ENCODE data around the gene AXIN1. TPM values are rescaled to one million over a fixed set of nuclear protein-coding genes. Genes with fewer than 3 reads are reported as not detected.

Gene AXIN1
- total and polyA plus RNA-seq, 2 of the 8 experiments (the other 6 are each of a cell fraction or from before 2014, with no cell fraction given) = 12.5 to 41.9 TPM

DNA sequence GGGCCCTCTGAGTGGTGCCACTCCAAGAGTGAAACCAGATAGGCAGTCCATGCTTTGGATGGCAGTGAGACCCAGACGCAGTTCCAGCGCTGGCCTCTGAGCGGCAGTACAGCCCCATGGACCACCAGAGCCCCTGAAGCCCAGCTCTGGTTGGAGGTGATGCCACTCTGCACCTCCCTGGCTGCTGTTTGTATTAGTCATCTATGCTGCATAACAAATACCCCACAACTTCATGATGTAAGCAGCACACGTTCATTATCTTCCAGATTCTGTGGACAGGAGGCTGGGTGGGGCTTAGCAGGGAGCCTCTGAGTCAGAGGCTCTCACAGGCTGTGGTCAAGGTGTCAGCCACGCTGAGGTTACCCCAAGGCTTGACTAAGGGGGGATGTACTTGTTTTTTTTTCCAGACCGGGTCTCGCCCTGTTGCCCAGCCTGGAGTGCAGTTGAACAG lies 39.4 kb upstream of the AXIN1 start (continued):
- TF ChIP-seq CTBP2 (IDR thresholded peaks at IDR 0.05; ENCODE audit: borderline replicate concordance, insufficient read depth, insufficient read length, low read length) (no peak), CREB1 (IDR thresholded peaks at IDR 0.05) (no peak), KDM1A (IDR thresholded peaks at IDR 0.05; ENCODE audit: borderline replicate concordance, low read length) (peak; percentile 97), CBX5 (IDR thresholded peaks at IDR 0.05; ENCODE audit: low read depth, low read length) (no peak), KDM5A (IDR thresholded peaks at IDR 0.05; ENCODE audit: low read length) (no peak), CHD1 (IDR thresholded peaks at IDR 0.05; ENCODE audit: low read depth, low read length) (no peak), SIX5 (IDR thresholded peaks at IDR 0.05; ENCODE audit: low read depth, low read length) (no peak), KDM4A (IDR thresholded peaks at IDR 0.05; ENCODE audit: low read depth, low read length, severe bottlenecking) (no peak), SP4 (IDR thresholded peaks at IDR 0.05; ENCODE audit: low read length) (peak; percentile 75; the same call in 1 of the 2 replicates), CBX8 (IDR thresholded peaks at IDR 0.05; ENCODE audit: borderline replicate concordance, low read depth, low read length) (no peak), EGR1 (IDR thresholded peaks at IDR 0.05; ENCODE audit: borderline replicate concordance, low read depth, low read length) (no peak; the same call in 1 of the 2 replicates), BRCA1 (IDR thresholded peaks at IDR 0.05; ENCODE audit: low read depth, low read length) (no peak), SAP30 (IDR thresholded peaks at IDR 0.05; ENCODE audit: insufficient read depth, insufficient replicate concordance, low read length) (no peak), JUN (IDR thresholded peaks at IDR 0.05; ENCODE audit: low read depth, low read length) (0 out of 2 replicates have a peak, but pooled peaks have one; percentile 34), RBBP5 (IDR thresholded peaks at IDR 0.05; ENCODE audit: borderline replicate concordance, low read depth, low read length) (no peak), BACH1 (IDR thresholded peaks at IDR 0.05; ENCODE audit: low read length) (no peak), TBP (IDR thresholded peaks at IDR 0.05; ENCODE audit: low read depth, low read length) (no peak), GABPA (IDR thresholded peaks at IDR 0.05; ENCODE audit: borderline replicate concordance, insufficient read depth, low read length) (0 out of 2 replicates have a peak, but pooled peaks have one; percentile 58), FOSL1 (IDR thresholded peaks at IDR 0.05; ENCODE audit: insufficient read depth, low read depth, low read length) (no peak), CEBPB (IDR thresholded peaks at IDR 0.05; ENCODE audit: low read depth, low read length) (0 out of 2 replicates have a peak, but pooled peaks have one; percentile 14), SP1 (IDR thresholded peaks at IDR 0.05; ENCODE audit: low read depth, low read length) (no peak), EZH2 (IDR thresholded peaks at IDR 0.05; ENCODE audit: low read depth, low read length, severe bottlenecking) (no peak), ASH2L (IDR thresholded peaks at IDR 0.05; ENCODE audit: low read length) (no peak)
- TF ChIP-seq, protein P1, sequence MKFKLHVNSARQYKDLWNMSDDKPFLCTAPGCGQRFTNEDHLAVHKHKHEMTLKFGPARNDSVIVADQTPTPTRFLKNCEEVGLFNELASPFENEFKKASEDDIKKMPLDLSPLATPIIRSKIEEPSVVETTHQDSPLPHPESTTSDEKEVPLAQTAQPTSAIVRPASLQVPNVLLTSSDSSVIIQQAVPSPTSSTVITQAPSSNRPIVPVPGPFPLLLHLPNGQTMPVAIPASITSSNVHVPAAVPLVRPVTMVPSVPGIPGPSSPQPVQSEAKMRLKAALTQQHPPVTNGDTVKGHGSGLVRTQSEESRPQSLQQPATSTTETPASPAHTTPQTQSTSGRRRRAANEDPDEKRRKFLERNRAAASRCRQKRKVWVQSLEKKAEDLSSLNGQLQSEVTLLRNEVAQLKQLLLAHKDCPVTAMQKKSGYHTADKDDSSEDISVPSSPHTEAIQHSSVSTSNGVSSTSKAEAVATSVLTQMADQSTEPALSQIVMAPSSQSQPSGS (IDR thresholded peaks at IDR 0.05; ENCODE audit: low read length) = peak; percentile 79
- TF ChIP-seq, protein P2, sequence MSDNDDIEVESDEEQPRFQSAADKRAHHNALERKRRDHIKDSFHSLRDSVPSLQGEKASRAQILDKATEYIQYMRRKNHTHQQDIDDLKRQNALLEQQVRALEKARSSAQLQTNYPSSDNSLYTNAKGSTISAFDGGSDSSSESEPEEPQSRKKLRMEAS (IDR thresholded peaks at IDR 0.05) = 0 out of 2 replicates have a peak, but pooled peaks have one; percentile 27
